Sigmoid colon (tissue), 7 donors: ENCODE results near the gene RAPGEF3. TPM values are rescaled to one million over a fixed set of nuclear protein-coding genes. Genes with fewer than 3 reads are reported as not detected.

ENCODE experiments used
- DNase-seq: peaks from one replicate; pipeline ENCODE4 v3.0.0-alpha.2; 2019
- H3K27ac ChIP-seq, 4 donors: fragments of 200-600 bp; sonication (generic); one replicate each; pipeline ENCODE4 v1.5.1; 2016 to 2019; ENCODE audit warnings: mild to moderate bottlenecking in 1 of 4
- H3K27me3 ChIP-seq, 3 donors: fragments of 200-600 bp; sonication (generic); one replicate each; pipeline ENCODE4 v1.5.1; 2019; ENCODE audit warnings: mild to moderate bottlenecking in 1 of 3
- H3K36me3 ChIP-seq, 4 donors: fragments of 200-600 bp; sonication (generic); one replicate each; pipeline ENCODE4 v1.5.1; 2016 to 2019
- H3K4me1 ChIP-seq, 4 donors: fragments of 200-600 bp; sonication (generic); one replicate each; pipeline ENCODE4 v1.5.1; 2017 to 2019
- H3K4me3 ChIP-seq, 4 donors: fragments of 200-600 bp; sonication (generic); one replicate each; pipeline ENCODE4 v1.5.1; 2017 to 2019; ENCODE audit warnings: mild to moderate bottlenecking in 2 of 4, moderate library complexity in 1 of 4
- H3K9me3 ChIP-seq, 4 donors: fragments of 200-600 bp in 3 of 4; sonication (generic) in 3 of 4; one replicate each; pipeline versions ENCODE4 v1.5.1 to v1.6.1; 2013 to 2019
- EP300 ChIP-seq, 4 donors: sonication (generic); formaldehyde crosslinking; IDR thresholded peaks; one replicate each; pipeline ENCODE4 v1.6.1; 2017; ENCODE audit warnings: antibody characterized with exemption in 4 of 4
- POLR2A ChIP-seq, 2 donors: fragments of 450-650 bp; IDR thresholded peaks; one replicate each; pipeline ENCODE4 v1.6.1; 2016; ENCODE audit warnings: antibody characterized with exemption in 2 of 2, mild to moderate bottlenecking in 2 of 2, moderate library complexity in 2 of 2
- POLR2AphosphoS5 ChIP-seq, 4 donors: sonication (generic); formaldehyde crosslinking; IDR thresholded peaks; one replicate each; pipeline ENCODE4 v1.6.1; 2017; ENCODE audit warnings: antibody characterized with exemption in 4 of 4
- WGBS, 2 donors: extraction: QIAGEN DNeasy Blood & Tissue Kit; methylation state at CpG; one replicate each; pipeline ENCODE4 v1.1.7; 2013; 5-methylcytosine and 5-hydroxymethylcytosine counted together
- intact Hi-C: fragments of 100-400 bp; cut with DNase I; formaldehyde crosslinking; loops from one replicate; pipeline ENCODE4 v1.15.1; 2023
- polyA plus RNA-seq, 3 donors: library from polyadenylated mRNA; stranded (reverse); fragments of 200-250 nt; gene quantifications; one replicate each; pipeline ENCODE4 v1.2.3, GENCODE V29; 2013
- total RNA-seq, 4 donors: library from RNA; depleted of rRNA; stranded (reverse); fragments of >200 nt; gene quantifications; one replicate each; pipeline ENCODE4 v1.1.0, GENCODE V29; 2016
- TF ChIP-seq, protein P1 (sequence below), 4 experiments: fragments of 450-650 bp in 3 of 4; fragments of 200-600 bp in 1 of 4; IDR thresholded peaks; one replicate each; pipeline ENCODE4 v1.5.1; 2016 to 2019; ENCODE audit warnings: antibody characterized with exemption in 4 of 4, mild to moderate bottlenecking in 3 of 4, moderate library complexity in 2 of 4
- donor health status: healthy with polysubstance abuse.
- donor health status: Bipolar disorder and iron deficiency.
- donor health status: healthy.

RAPGEF3 gene
- total and polyA plus RNA-seq, 7 donors = 3.9 to 36.8 (median 14.6) TPM

DNA sequence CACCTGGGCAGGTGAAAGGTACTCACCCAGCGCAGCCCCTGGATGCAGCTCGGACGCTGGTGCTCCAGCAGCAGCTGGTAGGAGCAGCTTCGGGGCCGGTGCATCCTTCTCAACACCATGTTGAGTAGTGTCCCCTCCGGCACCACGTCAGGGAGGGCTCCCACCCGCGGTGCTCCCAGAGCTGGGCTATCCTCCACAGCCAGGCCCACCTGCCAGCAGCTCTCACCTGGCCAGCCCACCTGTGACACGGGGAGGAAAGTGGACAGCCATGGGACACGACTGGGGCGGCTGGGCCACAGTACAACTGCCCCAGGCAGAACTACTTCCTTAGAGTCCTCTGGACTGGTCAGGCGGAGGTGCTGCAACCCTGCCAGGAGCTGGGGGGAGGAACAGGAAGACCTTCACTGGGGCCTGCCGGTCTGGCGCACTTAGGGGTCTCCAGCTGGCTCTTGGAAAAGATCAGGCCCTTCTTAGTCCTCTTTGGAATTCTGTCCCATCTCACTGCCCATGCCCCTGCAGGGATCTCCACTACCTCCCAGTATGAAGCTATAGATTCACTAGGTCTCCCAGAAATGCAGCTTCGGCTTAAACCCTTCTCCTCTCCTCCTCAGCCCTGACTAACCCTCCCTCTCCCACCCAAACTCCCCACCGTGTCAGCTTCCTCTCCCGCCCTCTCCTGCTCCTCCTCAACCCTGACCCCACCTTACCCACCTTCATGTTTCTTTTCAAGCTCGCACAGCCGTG lies 668 bp downstream of the RAPGEF3 start:
- intact Hi-C loops = loop anchor here (2.0 kb wide), 1 partner anchor 39 kb away; no protein-coding TSS in a partner anchor
- Histone ChIP-seq H3K4me1 (peaks cover 0 to 35% (median 26%) of the 10 kb centered on the region in 4 donors), H3K27me3 (no peaks in the 10 kb centered on the region), H3K4me3 (peak overlapping the region; percentile 60 to 73 (median 64)), H3K27ac (peak overlapping the region; percentile 75 to 80 (median 78)), H3K36me3 (no peaks in the 10 kb centered on the region), H3K9me3 (no peaks in the 10 kb centered on the region)
- TF ChIP-seq, protein P1, sequence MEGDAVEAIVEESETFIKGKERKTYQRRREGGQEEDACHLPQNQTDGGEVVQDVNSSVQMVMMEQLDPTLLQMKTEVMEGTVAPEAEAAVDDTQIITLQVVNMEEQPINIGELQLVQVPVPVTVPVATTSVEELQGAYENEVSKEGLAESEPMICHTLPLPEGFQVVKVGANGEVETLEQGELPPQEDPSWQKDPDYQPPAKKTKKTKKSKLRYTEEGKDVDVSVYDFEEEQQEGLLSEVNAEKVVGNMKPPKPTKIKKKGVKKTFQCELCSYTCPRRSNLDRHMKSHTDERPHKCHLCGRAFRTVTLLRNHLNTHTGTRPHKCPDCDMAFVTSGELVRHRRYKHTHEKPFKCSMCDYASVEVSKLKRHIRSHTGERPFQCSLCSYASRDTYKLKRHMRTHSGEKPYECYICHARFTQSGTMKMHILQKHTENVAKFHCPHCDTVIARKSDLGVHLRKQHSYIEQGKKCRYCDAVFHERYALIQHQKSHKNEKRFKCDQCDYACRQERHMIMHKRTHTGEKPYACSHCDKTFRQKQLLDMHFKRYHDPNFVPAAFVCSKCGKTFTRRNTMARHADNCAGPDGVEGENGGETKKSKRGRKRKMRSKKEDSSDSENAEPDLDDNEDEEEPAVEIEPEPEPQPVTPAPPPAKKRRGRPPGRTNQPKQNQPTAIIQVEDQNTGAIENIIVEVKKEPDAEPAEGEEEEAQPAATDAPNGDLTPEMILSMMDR (IDR thresholded peaks at IDR 0.05) = no peak
- TF ChIP-seq EP300 (IDR thresholded peaks at IDR 0.05) (no peak), POLR2AphosphoS5 (IDR thresholded peaks at IDR 0.05) (no peak), POLR2A (IDR thresholded peaks at IDR 0.05) (no peak)
- DNase-seq = no peak
- WGBS, 2 donors = 58 to 69% methylated on average over 20 of the region's 20 CpGs

DNA sequence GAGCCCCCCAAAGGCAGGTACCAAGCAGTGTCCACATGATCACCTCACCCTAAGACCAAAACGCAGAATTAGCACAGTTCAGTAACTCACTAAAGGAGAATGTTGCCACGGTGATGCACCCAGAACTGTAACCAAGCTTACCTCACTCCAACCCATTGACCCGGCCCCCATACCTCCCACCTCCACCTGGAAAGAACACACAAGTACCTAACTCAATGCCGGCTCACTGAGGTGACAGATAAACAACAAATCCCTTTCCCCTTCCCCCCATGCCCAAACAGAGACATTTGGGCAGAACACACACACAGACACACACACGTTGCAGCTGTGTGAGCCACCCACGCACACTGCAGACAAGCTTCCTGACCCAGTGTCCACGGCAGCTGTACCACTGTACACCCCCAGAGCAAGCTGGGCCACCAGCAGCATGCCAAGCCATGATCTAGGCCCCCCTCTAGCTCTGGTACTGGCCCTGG lies 1.3 kb downstream of the RAPGEF3 start:
- WGBS, 2 donors = 59 to 76% methylated on average over 7 of the region's 7 CpGs
- H3K36me3 ChIP-seq = no peaks in the 10 kb centered on the region
- no peaks in the 10 kb centered on the region for H3K9me3 ChIP-seq
- DNase-seq = no peak
- intact Hi-C loops = no loop called here
- peak overlapping the region; percentile 10 to 73 (median 64) for H3K4me3 ChIP-seq
- TF ChIP-seq POLR2AphosphoS5 (IDR thresholded peaks at IDR 0.05) (no peak), POLR2A (IDR thresholded peaks at IDR 0.05) (no peak), EP300 (IDR thresholded peaks at IDR 0.05) (no peak)
- TF ChIP-seq, protein P1 (IDR thresholded peaks at IDR 0.05) = no peak
- no peaks in the 10 kb centered on the region for H3K27me3 ChIP-seq
- peak overlapping the region; percentile 75 to 80 (median 78) for H3K27ac ChIP-seq
- H3K4me1 ChIP-seq = peaks cover 0 to 40% (median 27%) of the 10 kb centered on the region in 4 donors

DNA sequence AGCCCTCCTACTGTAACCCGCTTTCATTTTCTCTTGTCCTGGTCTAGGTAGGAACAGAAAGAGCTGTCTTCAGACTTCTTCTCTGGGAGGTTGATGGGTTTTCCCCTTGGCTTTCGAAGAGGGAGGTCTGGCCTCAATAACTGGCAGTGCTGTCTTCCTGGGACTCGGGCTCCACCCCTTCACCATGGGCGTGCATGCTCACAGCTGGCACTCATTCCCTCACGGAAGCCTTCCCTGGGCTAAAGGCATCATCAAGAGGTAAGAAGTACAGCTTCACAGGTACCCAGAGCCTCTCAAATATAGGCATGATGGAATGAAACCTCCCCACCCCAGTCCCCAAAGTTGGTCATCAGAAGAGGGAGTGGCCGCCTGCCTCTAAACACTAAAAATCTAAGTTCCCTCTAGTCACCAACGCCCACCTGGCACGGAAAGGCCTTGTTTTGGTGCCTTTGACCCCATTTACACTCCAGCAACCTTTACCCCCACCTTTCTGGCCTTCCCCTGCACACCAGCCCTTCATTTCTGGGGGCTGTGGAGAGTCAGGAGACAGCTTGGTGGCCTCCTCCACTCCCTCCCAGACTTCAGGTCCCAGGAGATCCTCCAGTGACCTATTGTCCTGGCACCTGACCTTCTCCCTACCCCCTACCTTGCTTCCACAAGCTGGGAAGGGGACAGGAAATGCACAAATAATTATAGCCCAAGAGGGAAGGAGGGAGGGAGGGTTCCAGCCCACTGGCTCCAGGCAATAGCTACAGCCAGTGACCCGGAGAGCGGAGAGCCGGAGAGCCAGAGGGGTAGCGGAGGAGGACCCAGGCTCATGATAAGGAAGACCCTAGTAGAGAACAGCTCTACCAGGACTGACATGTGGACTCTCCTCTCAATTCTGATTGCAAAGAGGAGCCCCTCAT lies 2.8 kb downstream of the RAPGEF3 start:
- DNase-seq = no peak
- no peaks in the 10 kb centered on the region for H3K27me3 ChIP-seq
- TF ChIP-seq, protein P1 (IDR thresholded peaks at IDR 0.05) = no peak
- no peak for TF ChIP-seq POLR2A (IDR thresholded peaks at IDR 0.05)
- no peak for TF ChIP-seq EP300 (IDR thresholded peaks at IDR 0.05)
- TF ChIP-seq POLR2AphosphoS5 (IDR thresholded peaks at IDR 0.05) = no peak
- no peaks in the 10 kb centered on the region for H3K36me3 ChIP-seq
- peaks cover 0 to 40% (median 27%) of the 10 kb centered on the region in 4 donors for H3K4me1 ChIP-seq
- peak overlapping the region; percentile 5 to 55 (median 12) for H3K27ac ChIP-seq
- peak overlapping the region in 3 of 4 donors; percentile 2 to 61 (median 3) for H3K4me3 ChIP-seq
- H3K9me3 ChIP-seq = no peaks in the 10 kb centered on the region
- 40 to 58% methylated on average over 12 of the region's 12 CpGs for WGBS, 2 donors
- intact Hi-C loops = no loop called here

DNA sequence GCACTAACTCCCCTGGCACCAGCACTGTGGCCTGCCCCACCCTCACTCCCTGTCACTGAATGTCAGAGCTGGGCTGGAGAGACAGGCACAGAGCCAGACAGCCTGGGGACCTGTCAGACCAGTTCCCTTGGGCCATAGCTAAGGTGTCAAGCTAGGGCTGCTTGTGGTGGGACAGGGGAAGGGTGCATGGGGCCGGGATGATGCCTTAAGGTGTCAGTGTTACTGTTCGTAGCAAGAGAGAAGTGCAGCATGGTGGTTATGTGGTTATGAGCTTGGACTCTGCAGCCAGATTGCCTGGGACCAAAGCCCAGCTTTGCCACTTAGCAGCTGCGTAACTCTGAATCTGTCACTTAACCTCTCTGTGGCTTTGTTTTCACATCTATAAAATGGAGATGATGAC lies 3.8 kb downstream of the RAPGEF3 start:
- H3K9me3 ChIP-seq = no peaks in the 10 kb centered on the region
- H3K4me3 ChIP-seq = peak overlapping the region in 1 of 4 donors; percentile 1
- peak overlapping the region; percentile 5 to 55 (median 14) for H3K27ac ChIP-seq
- no peaks in the 10 kb centered on the region for H3K36me3 ChIP-seq
- H3K27me3 ChIP-seq = no peaks in the 10 kb centered on the region
- no peak for DNase-seq
- peaks cover 0 to 40% (median 27%) of the 10 kb centered on the region in 4 donors for H3K4me1 ChIP-seq
- TF ChIP-seq POLR2A (IDR thresholded peaks at IDR 0.05) (no peak), POLR2AphosphoS5 (IDR thresholded peaks at IDR 0.05) (no peak), EP300 (IDR thresholded peaks at IDR 0.05) (no peak)
- TF ChIP-seq, protein P1 (IDR thresholded peaks at IDR 0.05) = no peak
- 11 to 57% methylated on average over 3 of the region's 3 CpGs for WGBS, 2 donors
- intact Hi-C loops = no loop called here
